Measurements from ENCODE around the gene CFAP58. TPM values are rescaled to one million over a fixed set of nuclear protein-coding genes. Genes with fewer than 3 reads are reported as not detected.

CFAP58 gene
- polyA plus RNA-seq, 3 donors, result 0.16 TPM; not detected in 2

- DNase-seq, result peak; percentile 4 to 59 (median 8)
- Histone ChIP-seq H3K4me2 (replicated peaks; ENCODE audit: extremely low read depth, low read length, poor library complexity, severe bottlenecking) (no peak overlapping the region), H3K27ac (ENCODE audit: low read depth in 1 of 2, low read length in 2 of 2) (no peak overlapping the region), H3K27me3 (ENCODE audit: control insufficient read depth in 2 of 2, insufficient read depth in 2 of 2, low read length in 2 of 2) (peaks cover 2 to 12% of the 10 kb centered on the region in 2 donors), H3K4me1 (ENCODE audit: control insufficient read depth in 1 of 2, insufficient read depth in 2 of 2, low read length in 2 of 2) (no peaks in the 10 kb centered on the region), H4K20me1 (ENCODE audit: insufficient read depth, low read length) (no peaks in the 10 kb centered on the region), H3K4me3 (replicated peaks in 1 of 3; ENCODE audit: low read depth in 2 of 3, low read length in 3 of 3) (no peak overlapping the region), H3K9ac (ENCODE audit: insufficient read depth, low read length, poor library complexity, severe bottlenecking) (no peak overlapping the region), H2AFZ (ENCODE audit: insufficient read depth, low read depth, low read length, poor library complexity, severe bottlenecking) (no peak overlapping the region), H3K36me3 (replicated peaks in 1 of 2; ENCODE audit: control insufficient read depth in 1 of 2, insufficient read depth in 2 of 2, low read length in 2 of 2) (no peaks in the 10 kb centered on the region), H3K9me3 (replicated peaks in 1 of 2; ENCODE audit: control insufficient read depth in 1 of 2, insufficient read depth in 1 of 2, low read length in 2 of 2) (no peaks in the 10 kb centered on the region), H3K79me2 (ENCODE audit: insufficient read depth, low read length) (no peaks in the 10 kb centered on the region)
- H3K9me3 Mint-ChIP-seq, result no peaks in the 10 kb centered on the region
- intact Hi-C loops (cut with micrococcal nuclease), result no loop called here
- 81% methylated on average over 5 of the region's 8 CpGs for WGBS (ENCODE audit: insufficient coverage)
- H3K4me3 Mint-ChIP-seq, result peak overlapping the region in 1 of 2 donors; percentile 40
- no peaks in the 10 kb centered on the region for H3K36me3 Mint-ChIP-seq
- peaks cover 4 to 17% (median 6%) of the 10 kb centered on the region in 3 donors for H3K27me3 Mint-ChIP-seq (ENCODE audit: low read depth in 3 of 3)
- peaks cover 2% of the 10 kb centered on the region for H3K4me1 Mint-ChIP-seq
- H3K27ac Mint-ChIP-seq, result peak overlapping the region in 1 of 7 donors; percentile 27
- TF ChIP-seq CTCF (IDR thresholded peaks at IDR 0.05), result no peak
Observed at GRCh38 chr10:104391150-104391968, 37.7 kb downstream of the CFAP58 start.

- H3K4me3 Mint-ChIP-seq, result no peak overlapping the region
Observed at GRCh38 chr10:104391969-104392296, 38.3 kb downstream of the CFAP58 start.

More at GRCh38 chr10:104391969-104392296, 38.3 kb downstream of the CFAP58 start:
- DNase-seq, result no peak
- WGBS (ENCODE audit: insufficient coverage), result no CpG with 5 or more reads among the region's 1 CpG
- Mint-ChIP-seq H3K36me3 (no peaks in the 10 kb centered on the region), H3K27ac (no peak overlapping the region), H3K4me1 (peaks cover 2% of the 10 kb centered on the region), H3K9me3 (no peaks in the 10 kb centered on the region), H3K27me3 (ENCODE audit: low read depth in 3 of 3) (peaks cover 4 to 17% (median 6%) of the 10 kb centered on the region in 3 donors)
- no peak for TF ChIP-seq CTCF (IDR thresholded peaks at IDR 0.05)
- Histone ChIP-seq H3K9me3 (replicated peaks in 1 of 2; ENCODE audit: control insufficient read depth in 1 of 2, insufficient read depth in 1 of 2, low read length in 2 of 2) (no peaks in the 10 kb centered on the region), H3K27ac (ENCODE audit: low read depth in 1 of 2, low read length in 2 of 2) (no peak overlapping the region), H3K4me2 (replicated peaks; ENCODE audit: extremely low read depth, low read length, poor library complexity, severe bottlenecking) (no peak overlapping the region), H3K4me1 (ENCODE audit: control insufficient read depth in 1 of 2, insufficient read depth in 2 of 2, low read length in 2 of 2) (no peaks in the 10 kb centered on the region), H4K20me1 (ENCODE audit: insufficient read depth, low read length) (no peaks in the 10 kb centered on the region), H3K79me2 (ENCODE audit: insufficient read depth, low read length) (no peaks in the 10 kb centered on the region), H3K36me3 (replicated peaks in 1 of 2; ENCODE audit: control insufficient read depth in 1 of 2, insufficient read depth in 2 of 2, low read length in 2 of 2) (no peaks in the 10 kb centered on the region), H3K4me3 (replicated peaks in 1 of 3; ENCODE audit: low read depth in 2 of 3, low read length in 3 of 3) (no peak overlapping the region), H2AFZ (ENCODE audit: insufficient read depth, low read depth, low read length, poor library complexity, severe bottlenecking) (no peak overlapping the region), H3K27me3 (ENCODE audit: control insufficient read depth in 2 of 2, insufficient read depth in 2 of 2, low read length in 2 of 2) (peaks cover 2 to 14% of the 10 kb centered on the region in 2 donors), H3K9ac (ENCODE audit: insufficient read depth, low read length, poor library complexity, severe bottlenecking) (no peak overlapping the region)
- intact Hi-C loops (cut with micrococcal nuclease), result no loop called here
